GM12801 (cell line): ENCODE measurements around the gene FOXD3.

Source experiments
- TF ChIP-seq, protein P1 (sequence below): IDR thresholded peaks from one replicate; pipeline ENCODE4 v1.5.1; 2011; ENCODE audit warnings: control low read depth; ENCODE audit not compliant: insufficient read length; ENCODE audit errors: extremely low read depth

FOXD3 gene

DNA sequence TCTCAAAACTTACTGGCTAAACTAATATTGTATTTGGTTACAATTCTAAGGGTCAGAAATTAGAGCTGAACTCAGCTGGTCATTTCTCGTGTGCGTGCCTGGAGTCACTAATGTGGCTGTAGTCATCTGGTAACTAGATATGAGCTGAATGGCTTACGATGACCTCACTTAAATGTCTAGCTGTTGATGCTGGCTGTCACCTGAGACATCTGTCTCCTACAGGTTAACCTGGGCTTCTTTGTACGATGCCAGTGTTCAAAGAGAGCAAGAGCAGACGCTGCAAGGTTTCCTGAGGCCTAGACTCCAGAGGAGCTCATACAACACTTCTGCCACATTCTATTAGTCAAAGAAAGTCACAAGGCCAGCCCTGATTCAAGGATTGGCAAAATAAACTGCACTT, 28.0 kb downstream of the FOXD3 start:
- TF ChIP-seq, protein P1, sequence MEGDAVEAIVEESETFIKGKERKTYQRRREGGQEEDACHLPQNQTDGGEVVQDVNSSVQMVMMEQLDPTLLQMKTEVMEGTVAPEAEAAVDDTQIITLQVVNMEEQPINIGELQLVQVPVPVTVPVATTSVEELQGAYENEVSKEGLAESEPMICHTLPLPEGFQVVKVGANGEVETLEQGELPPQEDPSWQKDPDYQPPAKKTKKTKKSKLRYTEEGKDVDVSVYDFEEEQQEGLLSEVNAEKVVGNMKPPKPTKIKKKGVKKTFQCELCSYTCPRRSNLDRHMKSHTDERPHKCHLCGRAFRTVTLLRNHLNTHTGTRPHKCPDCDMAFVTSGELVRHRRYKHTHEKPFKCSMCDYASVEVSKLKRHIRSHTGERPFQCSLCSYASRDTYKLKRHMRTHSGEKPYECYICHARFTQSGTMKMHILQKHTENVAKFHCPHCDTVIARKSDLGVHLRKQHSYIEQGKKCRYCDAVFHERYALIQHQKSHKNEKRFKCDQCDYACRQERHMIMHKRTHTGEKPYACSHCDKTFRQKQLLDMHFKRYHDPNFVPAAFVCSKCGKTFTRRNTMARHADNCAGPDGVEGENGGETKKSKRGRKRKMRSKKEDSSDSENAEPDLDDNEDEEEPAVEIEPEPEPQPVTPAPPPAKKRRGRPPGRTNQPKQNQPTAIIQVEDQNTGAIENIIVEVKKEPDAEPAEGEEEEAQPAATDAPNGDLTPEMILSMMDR, result no peak

GRCh38 chr1:63352736-63353135, 30.4 kb downstream of the FOXD3 start:
- TF ChIP-seq, protein P1, result no peak

GRCh38 chr1:63359561-63359960, 37.2 kb downstream of the FOXD3 start:
- TF ChIP-seq, protein P1, result no peak

DNA sequence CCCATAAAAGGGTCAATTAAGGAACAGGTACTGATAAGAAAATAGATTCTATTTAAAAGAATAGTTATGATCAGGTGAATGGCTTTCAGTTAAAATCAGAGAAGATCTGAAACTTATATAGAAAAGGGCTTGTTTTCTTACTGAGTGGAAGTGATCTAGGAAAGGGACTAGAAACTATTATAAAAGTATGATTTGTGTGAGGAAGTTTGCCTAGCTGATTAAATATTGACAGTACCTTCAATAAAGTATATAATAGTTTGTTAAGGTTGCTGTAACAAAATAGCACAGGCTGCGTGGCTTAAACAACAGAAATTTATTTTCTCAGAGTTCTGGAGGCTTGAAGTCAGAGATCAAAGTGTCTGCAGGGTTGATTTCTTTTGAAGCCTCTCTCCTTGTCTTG, 39.7 kb downstream of the FOXD3 start:
- TF ChIP-seq, protein P1, result no peak

- TF ChIP-seq, protein P1, result no peak
Measured at GRCh38 chr1:63362578-63362977, 40.2 kb downstream of the FOXD3 start.

DNA sequence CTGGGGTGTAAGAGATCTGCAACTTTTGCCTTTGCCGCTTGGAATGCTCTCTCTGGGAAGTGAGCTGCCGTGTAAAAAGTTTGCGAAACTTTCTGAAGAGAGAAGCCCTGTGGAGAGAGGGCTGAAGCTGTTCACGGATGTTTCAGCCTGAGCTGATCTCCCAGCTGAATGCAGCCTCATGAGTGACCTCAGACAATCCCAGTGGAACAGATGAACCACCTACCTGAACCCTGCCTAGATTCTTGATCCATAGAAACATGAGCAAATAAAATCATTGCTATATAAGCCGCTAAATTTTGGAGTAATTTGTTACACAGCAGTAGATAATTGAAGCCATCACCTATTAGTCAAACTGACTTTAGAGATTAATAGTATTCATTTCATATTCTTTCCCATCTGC, 40.6 kb downstream of the FOXD3 start:
- TF ChIP-seq, protein P1, result no peak

- TF ChIP-seq, protein P1, result no peak
Measured at GRCh38 chr1:63366908-63367214, 44.5 kb downstream of the FOXD3 start.
